DOHH2 (cell line): ENCODE results near the gene DPP7.
A peak's percentile ranks its signal among the peaks of the same experiment; 100 is the strongest.

Experiments
- H3F3A ChIP-seq: fragments of 200-600 bp; sonication (generic), shearing (Covaris generic); 2 replicates; pipeline ENCODE4 v1.6.0; 2016; ENCODE audit warnings: antibody characterized with exemption, mild to moderate bottlenecking; ENCODE audit not compliant: control insufficient read depth, insufficient read depth
- H3K27ac ChIP-seq: fragments of 200-600 bp; sonication (generic); 2 replicates; pipeline ENCODE4 v1.5.1; 2014; ENCODE audit warnings: low read depth, mild to moderate bottlenecking, low read length, moderate library complexity
- H3K27me3 ChIP-seq: fragments of 200-600 bp; sonication (generic); 2 replicates; pipeline ENCODE4 v1.6.1; 2014; ENCODE audit warnings: mild to moderate bottlenecking, low read length, mixed read lengths; ENCODE audit not compliant: control insufficient read depth
- H3K36me3 ChIP-seq: fragments of 200-600 bp; sonication (generic); 2 replicates; pipeline ENCODE4 v1.6.1; 2014; ENCODE audit warnings: mild to moderate bottlenecking, low read length, moderate library complexity, mixed read lengths; ENCODE audit not compliant: control insufficient read depth
- H3K4me1 ChIP-seq: fragments of 200-600 bp; sonication (generic); 2 replicates; pipeline ENCODE4 v1.6.1; 2014; ENCODE audit warnings: mild to moderate bottlenecking, low read length, mixed read lengths; ENCODE audit not compliant: control insufficient read depth
- H3K4me2 ChIP-seq: fragments of 200-600 bp; sonication (generic); 2 replicates; pipeline ENCODE4 v1.6.0; 2014; ENCODE audit warnings: mild to moderate bottlenecking, low read length, moderate library complexity
- H3K4me3 ChIP-seq: fragments of 200-600 bp; sonication (generic); 2 replicates; pipeline ENCODE4 v1.5.1; 2014; ENCODE audit warnings: mild to moderate bottlenecking, low read length, mixed read lengths
- H3K79me2 ChIP-seq: fragments of 200-600 bp; sonication (generic); 2 replicates; pipeline ENCODE4 v1.6.1; 2014; ENCODE audit warnings: mild to moderate bottlenecking, low read length, mixed read lengths; ENCODE audit not compliant: control insufficient read depth
- H3K9me2 ChIP-seq: fragments of 200-600 bp; sonication (generic); replicated peaks from 2 replicates; pipeline ENCODE4 v1.6.1; 2014; ENCODE audit warnings: mild to moderate bottlenecking, low read length, mixed read lengths; ENCODE audit not compliant: control insufficient read depth
- H3K9me3 ChIP-seq: fragments of 200-600 bp; sonication (generic); 2 replicates; pipeline ENCODE4 v1.6.1; 2014; ENCODE audit warnings: antibody characterized with exemption, low read length, mixed read lengths; ENCODE audit not compliant: control insufficient read depth, insufficient read depth
- H4K20me1 ChIP-seq: fragments of 200-600 bp; sonication (generic); 2 replicates; pipeline ENCODE4 v1.6.0; 2014; ENCODE audit warnings: low read depth, mild to moderate bottlenecking, antibody characterized with exemption, low read length, moderate library complexity; ENCODE audit not compliant: control insufficient read depth, insufficient read depth
- CTCF ChIP-seq: fragments of 200-600 bp; sonication (generic); IDR thresholded peaks from one replicate; pipeline ENCODE4 v1.5.1; 2014; ENCODE audit warnings: antibody characterized with exemption, mild to moderate bottlenecking, low read depth, low read length; ENCODE audit not compliant: poor library complexity, severe bottlenecking
- EZH2phosphoT487 ChIP-seq: fragments of 200-600 bp; sonication (generic); IDR thresholded peaks from 2 replicates; pipeline ENCODE4 v1.6.1; 2017; ENCODE audit warnings: borderline replicate concordance, mild to moderate bottlenecking, antibody characterized with exemption, low read length, moderate library complexity, mixed read lengths

Gene DPP7

GRCh38 chr9:137160054-137160425 lies 45.5 kb upstream of the DPP7 start:
- no peak overlapping the region for H3K27ac ChIP-seq
- no peaks in the 10 kb centered on the region for H3K9me3 ChIP-seq

GRCh38 chr9:137159105-137160053 lies 44.8 kb upstream of the DPP7 start:
- Histone ChIP-seq H3K4me3 (no peak overlapping the region), H3K9me3 (no peaks in the 10 kb centered on the region), H3K27me3 (peaks cover 24% of the 10 kb centered on the region), H3K4me2 (peak overlapping the region; percentile 51; the same call in 1 of the 2 replicates), H3F3A (no peaks in the 10 kb centered on the region), H3K79me2 (no peaks in the 10 kb centered on the region), H3K27ac (no peak overlapping the region), H4K20me1 (no peaks in the 10 kb centered on the region; the same call in 1 of the 2 replicates), H3K4me1 (peaks cover 37% of the 10 kb centered on the region), H3K9me2 (no peaks in the 10 kb centered on the region), H3K36me3 (no peaks in the 10 kb centered on the region)
- no peak for TF ChIP-seq CTCF
- no peak for TF ChIP-seq EZH2phosphoT487

More at GRCh38 chr9:137160054-137160425, 45.5 kb upstream of the DPP7 start:
- Histone ChIP-seq H4K20me1 (no peaks in the 10 kb centered on the region; the same call in 1 of the 2 replicates), H3F3A (no peaks in the 10 kb centered on the region), H3K9me2 (no peaks in the 10 kb centered on the region), H3K4me2 (no peak overlapping the region), H3K4me1 (peaks cover 37% of the 10 kb centered on the region), H3K27me3 (peaks cover 24% of the 10 kb centered on the region), H3K36me3 (no peaks in the 10 kb centered on the region), H3K79me2 (no peaks in the 10 kb centered on the region), H3K4me3 (no peak overlapping the region)
- TF ChIP-seq EZH2phosphoT487 (no peak), CTCF (no peak)

GRCh38 chr9:137158625-137159024 lies 44.1 kb upstream of the DPP7 start:
- H3K9me3 ChIP-seq = no peaks in the 10 kb centered on the region
- H3K4me2 ChIP-seq = peak overlapping the region; percentile 51
- no peak overlapping the region for H3K27ac ChIP-seq
- H3K79me2 ChIP-seq = no peaks in the 10 kb centered on the region
- TF ChIP-seq CTCF (no peak), EZH2phosphoT487 (no peak)
- H3K9me2 ChIP-seq = no peaks in the 10 kb centered on the region
- peaks cover 24% of the 10 kb centered on the region for H3K27me3 ChIP-seq
- H3K36me3 ChIP-seq = no peaks in the 10 kb centered on the region
- H3F3A ChIP-seq = no peaks in the 10 kb centered on the region
- H3K4me1 ChIP-seq = peaks cover 37% of the 10 kb centered on the region
- peak overlapping the region; percentile 24; the same call in 1 of the 2 replicates for H3K4me3 ChIP-seq
- no peaks in the 10 kb centered on the region; the same call in 1 of the 2 replicates for H4K20me1 ChIP-seq
